Measurements from ENCODE around the gene KCNJ8.

DNA sequence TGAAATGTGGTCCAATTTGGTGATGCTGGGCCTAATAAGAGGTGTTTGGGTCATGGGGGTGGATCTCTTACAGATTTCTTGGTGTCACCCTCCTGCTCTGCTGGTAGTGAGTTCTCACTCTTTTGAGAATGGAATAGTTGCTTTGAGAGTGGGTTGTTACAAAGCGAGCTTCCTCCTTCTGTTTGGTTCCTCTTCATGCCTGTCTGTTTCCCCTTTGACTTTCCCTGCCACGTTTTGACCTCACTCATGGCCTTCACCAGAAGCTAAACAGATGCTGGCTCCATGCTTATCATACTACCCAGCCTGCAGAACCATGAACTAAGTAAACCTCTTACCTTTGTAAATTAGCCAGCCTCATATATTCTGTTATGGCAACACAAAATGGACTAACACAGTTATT, 59.1 kb downstream of the KCNJ8 start:
- TF ChIP-seq, protein P1, sequence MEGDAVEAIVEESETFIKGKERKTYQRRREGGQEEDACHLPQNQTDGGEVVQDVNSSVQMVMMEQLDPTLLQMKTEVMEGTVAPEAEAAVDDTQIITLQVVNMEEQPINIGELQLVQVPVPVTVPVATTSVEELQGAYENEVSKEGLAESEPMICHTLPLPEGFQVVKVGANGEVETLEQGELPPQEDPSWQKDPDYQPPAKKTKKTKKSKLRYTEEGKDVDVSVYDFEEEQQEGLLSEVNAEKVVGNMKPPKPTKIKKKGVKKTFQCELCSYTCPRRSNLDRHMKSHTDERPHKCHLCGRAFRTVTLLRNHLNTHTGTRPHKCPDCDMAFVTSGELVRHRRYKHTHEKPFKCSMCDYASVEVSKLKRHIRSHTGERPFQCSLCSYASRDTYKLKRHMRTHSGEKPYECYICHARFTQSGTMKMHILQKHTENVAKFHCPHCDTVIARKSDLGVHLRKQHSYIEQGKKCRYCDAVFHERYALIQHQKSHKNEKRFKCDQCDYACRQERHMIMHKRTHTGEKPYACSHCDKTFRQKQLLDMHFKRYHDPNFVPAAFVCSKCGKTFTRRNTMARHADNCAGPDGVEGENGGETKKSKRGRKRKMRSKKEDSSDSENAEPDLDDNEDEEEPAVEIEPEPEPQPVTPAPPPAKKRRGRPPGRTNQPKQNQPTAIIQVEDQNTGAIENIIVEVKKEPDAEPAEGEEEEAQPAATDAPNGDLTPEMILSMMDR (conservative IDR thresholded peaks at IDR 0.05; ENCODE audit: low read length), result no peak
- TF ChIP-seq EZH2phosphoT487 (IDR thresholded peaks at IDR 0.05; ENCODE audit: borderline replicate concordance), result no peak

All from Loucy (cell line).